ENCODE results near the gene BACE1-AS.

Gene BACE1-AS

DNA sequence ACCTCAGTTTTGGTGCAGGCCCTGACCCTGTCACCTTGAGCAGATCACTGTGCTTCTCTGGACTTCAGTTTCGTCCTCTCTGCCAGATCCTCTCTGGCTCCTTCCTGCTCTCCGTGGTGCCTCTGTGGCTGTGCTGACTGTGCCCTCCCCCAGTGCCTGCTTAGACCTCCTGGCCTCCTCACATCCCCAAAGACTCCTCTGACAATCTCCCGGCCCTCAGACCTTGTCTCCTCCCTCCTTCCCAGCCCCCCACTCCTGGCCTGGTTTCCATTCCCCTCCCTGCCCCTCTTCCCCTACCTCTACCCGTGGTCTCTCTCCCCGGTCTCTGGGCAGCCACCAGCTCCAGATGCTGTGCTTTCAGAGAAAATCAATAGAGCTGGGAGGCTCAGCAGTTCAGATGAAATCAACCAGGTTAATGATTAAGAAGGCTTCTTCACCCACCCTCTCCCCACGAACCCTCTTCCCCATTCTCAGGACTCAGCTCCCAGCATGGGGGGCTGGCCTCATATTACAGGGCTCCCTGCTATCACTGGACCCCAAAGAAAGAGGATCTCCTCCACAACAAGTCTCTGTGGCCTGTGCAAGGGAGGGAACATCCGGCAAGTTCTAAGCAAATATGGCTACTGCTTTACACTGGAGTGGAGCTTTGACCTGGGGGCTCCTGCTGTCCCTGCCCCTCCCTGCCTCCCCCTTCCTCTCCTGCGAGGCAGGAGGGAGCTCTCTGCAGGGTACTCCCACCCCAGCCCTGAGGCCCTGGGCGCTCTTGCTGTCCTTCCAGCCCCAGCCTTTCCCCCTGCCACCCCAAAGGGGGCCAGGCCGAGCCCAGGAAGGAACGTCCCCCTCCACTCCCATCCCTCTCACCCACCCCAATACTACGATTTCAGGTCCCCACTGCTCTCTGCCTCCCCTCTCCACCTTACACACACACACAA, 8.5 kb downstream of the BACE1-AS start:
- Histone ChIP-seq H3K4me1 (peaks cover 11% of the 10 kb centered on the region), H3K9me3 (no peaks in the 10 kb centered on the region), H3K4me3 (no peak overlapping the region), H3K27me3 (ENCODE audit: low read depth) (no peaks in the 10 kb centered on the region), H3K36me3 (replicated peaks) (no peaks in the 10 kb centered on the region)
- in situ Hi-C loops (cut with MboI; ENCODE audit: low sequenced_read_pairs): no loop called here
- DNase-seq (ENCODE audit: low spot score in 2 of 2): no peak

DNA sequence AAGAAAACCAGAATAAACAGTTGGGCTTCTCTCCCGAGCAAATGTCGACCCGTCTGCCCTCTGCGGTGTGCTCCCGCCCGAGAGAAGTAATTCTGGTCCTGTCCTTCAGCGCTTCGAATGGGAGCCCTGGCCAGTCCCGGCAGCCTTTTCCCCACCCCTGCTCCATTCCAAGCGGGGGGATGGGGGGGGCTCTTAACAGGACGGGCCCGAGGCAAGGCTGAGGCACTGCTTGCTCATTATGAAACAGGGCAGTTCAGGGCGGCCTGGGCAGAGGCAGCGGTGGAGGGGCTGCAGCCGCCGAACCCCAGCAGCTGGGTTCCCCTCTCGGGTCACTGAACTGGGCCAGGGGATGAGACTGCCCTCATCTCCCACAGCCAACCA, 9.1 kb downstream of the BACE1-AS start:
- Histone ChIP-seq H3K4me3 (no peak overlapping the region), H3K36me3 (replicated peaks) (no peaks in the 10 kb centered on the region), H3K4me1 (peaks cover 11% of the 10 kb centered on the region), H3K27me3 (ENCODE audit: low read depth) (no peaks in the 10 kb centered on the region), H3K9me3 (no peaks in the 10 kb centered on the region)
- in situ Hi-C loops (cut with MboI; ENCODE audit: low sequenced_read_pairs): no loop called here
- DNase-seq (ENCODE audit: low spot score in 2 of 2): no peak

DNA sequence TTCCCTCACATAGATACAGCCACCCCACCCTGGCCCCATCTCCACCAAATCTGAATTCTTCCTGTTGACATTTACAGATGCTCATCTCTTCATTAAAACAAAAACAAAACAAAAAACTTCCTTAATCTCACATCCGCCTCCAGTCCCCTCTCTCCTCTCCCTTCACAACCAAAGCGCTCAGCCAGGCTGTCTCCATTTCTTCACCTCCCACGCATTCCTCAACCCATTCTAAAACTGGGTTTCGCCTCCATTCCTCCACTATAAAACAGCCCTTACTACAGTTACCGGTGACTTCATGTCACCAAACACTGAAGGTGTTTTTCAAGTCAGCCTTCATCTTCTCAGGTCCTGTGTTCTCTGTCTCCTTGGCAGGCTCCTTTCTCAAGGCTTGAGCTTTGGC, 9.6 kb downstream of the BACE1-AS start:
- Histone ChIP-seq H3K9me3 (no peaks in the 10 kb centered on the region), H3K4me1 (peaks cover 11% of the 10 kb centered on the region), H3K36me3 (replicated peaks) (no peaks in the 10 kb centered on the region), H3K4me3 (no peak overlapping the region), H3K27me3 (ENCODE audit: low read depth) (no peaks in the 10 kb centered on the region)
- in situ Hi-C loops (cut with MboI; ENCODE audit: low sequenced_read_pairs): no loop called here
- DNase-seq (ENCODE audit: low spot score in 2 of 2): peak in 1 of 2 experiments; percentile 19

DNA sequence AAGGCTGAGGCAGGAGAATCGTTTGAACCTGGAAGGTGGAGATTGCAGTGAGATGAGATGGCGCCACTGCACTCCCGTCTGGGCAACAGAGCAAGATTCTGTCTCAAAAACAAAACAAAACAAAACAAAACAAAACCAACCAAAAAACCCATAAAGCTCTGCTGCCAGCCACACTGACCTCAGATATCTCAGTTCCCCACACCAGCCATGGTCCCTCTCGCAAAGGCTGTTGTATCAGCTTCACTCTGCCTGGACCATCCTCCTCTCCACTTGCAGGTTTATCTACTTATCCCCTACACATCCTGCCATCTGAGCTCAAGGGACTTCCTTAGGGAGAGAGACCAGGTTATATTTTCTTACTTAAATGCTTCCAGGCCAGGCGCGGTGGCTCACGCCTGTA, 11.1 kb downstream of the BACE1-AS start:
- peaks cover 11% of the 10 kb centered on the region for H3K4me1 ChIP-seq
- H3K9me3 ChIP-seq: no peaks in the 10 kb centered on the region
- H3K27me3 ChIP-seq (ENCODE audit: low read depth): no peaks in the 10 kb centered on the region
- H3K36me3 ChIP-seq (replicated peaks): no peaks in the 10 kb centered on the region
- H3K4me3 ChIP-seq: no peak overlapping the region
- no peak for DNase-seq (ENCODE audit: low spot score in 2 of 2)
- in situ Hi-C loops (cut with MboI; ENCODE audit: low sequenced_read_pairs): no loop called here

DNA sequence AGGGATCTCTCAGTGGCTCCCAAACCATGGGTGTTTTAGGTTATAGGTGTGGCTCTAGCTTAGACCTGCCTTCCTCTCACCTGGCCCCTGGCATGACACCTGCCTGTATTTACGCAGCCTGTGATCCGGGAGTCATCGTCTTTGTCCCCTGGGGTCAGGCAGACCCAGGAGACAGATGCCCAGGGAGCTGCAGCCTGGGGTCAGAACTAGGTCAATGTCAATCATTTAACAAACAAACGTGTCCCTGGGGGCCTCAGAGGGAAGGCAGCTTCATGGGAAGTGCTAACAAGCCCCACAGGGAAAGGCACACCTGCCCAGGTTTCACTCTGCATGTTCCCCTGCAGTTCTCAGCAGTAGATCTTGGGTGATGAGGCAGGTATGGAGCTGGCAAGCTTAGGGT, 12.0 kb downstream of the BACE1-AS start:
- no peaks in the 10 kb centered on the region for H3K36me3 ChIP-seq (replicated peaks)
- peaks cover 11% of the 10 kb centered on the region for H3K4me1 ChIP-seq
- no peak overlapping the region for H3K4me3 ChIP-seq
- in situ Hi-C loops (cut with MboI; ENCODE audit: low sequenced_read_pairs): no loop called here
- H3K27me3 ChIP-seq (ENCODE audit: low read depth): no peaks in the 10 kb centered on the region
- DNase-seq (ENCODE audit: low spot score in 2 of 2): no peak
- H3K9me3 ChIP-seq: no peaks in the 10 kb centered on the region

DNA sequence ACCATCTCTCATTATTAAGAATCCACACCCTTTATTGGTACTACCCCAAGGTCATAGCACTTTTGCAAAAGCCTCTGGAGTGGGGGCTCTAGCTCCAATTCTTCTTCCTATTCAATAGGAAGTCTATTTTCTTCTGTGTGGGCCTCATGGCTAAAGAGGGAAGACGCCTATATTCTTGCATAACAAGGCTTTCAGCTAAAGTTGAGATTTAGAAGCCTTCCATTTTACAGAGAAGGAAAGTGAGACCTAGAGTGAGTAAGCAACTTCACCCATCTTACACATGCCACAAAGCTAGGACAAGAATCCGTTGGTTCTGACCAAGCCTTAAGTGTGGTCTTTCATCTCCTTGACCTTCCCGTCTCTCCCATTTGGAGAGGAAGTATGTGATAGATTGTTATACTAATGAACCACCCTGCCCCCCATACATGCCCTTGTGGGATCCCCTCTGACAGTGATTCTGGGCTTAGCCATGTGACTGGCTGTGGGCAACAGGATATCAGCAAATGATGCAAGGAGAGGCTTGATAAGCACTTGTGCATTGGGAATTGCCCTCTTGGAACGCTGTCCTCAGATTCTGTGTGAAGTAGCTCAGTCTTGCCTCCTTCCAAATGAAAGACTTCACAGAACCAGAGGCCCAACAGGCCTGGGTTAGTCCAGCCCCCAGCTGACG, 12.6 kb downstream of the BACE1-AS start:
- no peak for DNase-seq (ENCODE audit: low spot score in 2 of 2)
- in situ Hi-C loops (cut with MboI; ENCODE audit: low sequenced_read_pairs): no loop called here
- Histone ChIP-seq H3K27me3 (ENCODE audit: low read depth) (no peaks in the 10 kb centered on the region), H3K9me3 (no peaks in the 10 kb centered on the region), H3K36me3 (replicated peaks) (no peaks in the 10 kb centered on the region), H3K4me1 (peaks cover 11% of the 10 kb centered on the region), H3K4me3 (no peak overlapping the region)

DNA sequence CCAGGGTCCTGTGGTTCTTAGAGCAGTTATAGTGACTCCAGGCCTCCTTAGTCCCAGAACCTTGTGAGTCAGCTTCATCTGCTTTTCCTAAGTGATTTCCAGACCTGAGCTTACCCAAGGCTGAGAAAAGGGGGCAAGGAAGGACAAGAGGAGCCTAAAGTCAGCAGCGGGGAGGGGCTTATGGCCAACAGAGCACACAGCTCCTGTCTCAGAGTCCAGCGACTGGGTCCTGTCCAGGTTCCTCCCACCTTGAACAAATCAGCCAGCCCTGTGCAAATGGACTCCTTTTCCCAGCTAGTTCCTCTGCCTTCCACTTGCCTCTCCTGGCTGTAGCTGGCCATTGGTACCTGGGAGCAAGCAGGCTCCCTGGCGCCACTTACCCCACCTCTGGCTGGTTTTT, 14.0 kb downstream of the BACE1-AS start:
- H3K36me3 ChIP-seq (replicated peaks): no peaks in the 10 kb centered on the region
- H3K4me3 ChIP-seq: no peak overlapping the region
- in situ Hi-C loops (cut with MboI; ENCODE audit: low sequenced_read_pairs): no loop called here
- DNase-seq (ENCODE audit: low spot score in 2 of 2): no peak
- no peaks in the 10 kb centered on the region for H3K9me3 ChIP-seq
- H3K4me1 ChIP-seq: peaks cover 11% of the 10 kb centered on the region
- no peaks in the 10 kb centered on the region for H3K27me3 ChIP-seq (ENCODE audit: low read depth)

DNA sequence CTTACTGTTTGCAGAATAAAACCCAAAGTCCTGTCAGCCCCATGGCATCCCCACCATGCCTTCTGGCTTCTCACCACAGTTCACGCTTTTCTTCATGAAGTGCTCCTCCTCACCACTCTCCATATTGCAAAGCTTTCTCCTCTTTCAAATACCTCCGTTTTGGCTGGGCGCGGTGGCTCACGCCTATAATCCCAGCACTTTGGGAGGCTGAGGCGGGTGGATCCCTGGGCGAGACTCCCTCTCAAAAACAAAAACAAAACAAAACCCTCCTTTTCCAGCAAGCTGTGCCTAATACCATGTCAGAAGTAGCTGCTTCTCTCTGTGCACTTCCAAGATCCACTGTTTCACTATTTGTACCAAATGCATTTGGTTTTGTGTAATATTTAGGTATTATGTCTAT, 18.2 kb downstream of the BACE1-AS start:
- no peaks in the 10 kb centered on the region; the same call in 1 of the 2 replicates for H3K4me1 ChIP-seq
- in situ Hi-C loops (cut with MboI; ENCODE audit: low sequenced_read_pairs): no loop called here
- DNase-seq (ENCODE audit: low spot score in 2 of 2): no peak
- H3K9me3 ChIP-seq: no peaks in the 10 kb centered on the region
- H3K36me3 ChIP-seq (replicated peaks): no peaks in the 10 kb centered on the region
- H3K27me3 ChIP-seq (ENCODE audit: low read depth): no peaks in the 10 kb centered on the region
- no peak overlapping the region for H3K4me3 ChIP-seq

DNA sequence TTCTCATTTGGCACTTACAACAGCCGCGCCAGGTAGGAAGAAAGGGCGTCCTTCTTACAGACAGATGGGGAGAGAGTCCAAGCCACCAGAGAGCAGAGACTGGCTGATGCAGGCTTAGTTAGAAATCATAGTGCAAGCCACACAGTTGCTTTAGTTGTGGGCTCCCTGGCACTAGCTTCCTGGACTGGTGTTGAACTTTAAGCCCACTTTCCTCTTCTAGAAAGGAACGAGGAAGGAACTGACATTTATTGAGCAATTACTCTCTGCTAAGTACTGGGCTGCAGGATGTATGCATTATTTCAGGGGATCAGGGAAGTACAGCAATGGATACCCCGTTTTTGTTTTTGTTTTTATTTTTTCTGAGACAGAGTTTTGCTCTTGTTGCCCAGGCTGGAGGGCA, 21.9 kb downstream of the BACE1-AS start:
- no peak for DNase-seq (ENCODE audit: low spot score in 2 of 2)
- H3K4me3 ChIP-seq: no peak overlapping the region
- H3K36me3 ChIP-seq (replicated peaks): no peaks in the 10 kb centered on the region
- in situ Hi-C loops (cut with MboI; ENCODE audit: low sequenced_read_pairs): no loop called here
- H3K4me1 ChIP-seq: peaks cover 19% of the 10 kb centered on the region
- no peaks in the 10 kb centered on the region for H3K9me3 ChIP-seq
- no peaks in the 10 kb centered on the region for H3K27me3 ChIP-seq (ENCODE audit: low read depth)

DNA sequence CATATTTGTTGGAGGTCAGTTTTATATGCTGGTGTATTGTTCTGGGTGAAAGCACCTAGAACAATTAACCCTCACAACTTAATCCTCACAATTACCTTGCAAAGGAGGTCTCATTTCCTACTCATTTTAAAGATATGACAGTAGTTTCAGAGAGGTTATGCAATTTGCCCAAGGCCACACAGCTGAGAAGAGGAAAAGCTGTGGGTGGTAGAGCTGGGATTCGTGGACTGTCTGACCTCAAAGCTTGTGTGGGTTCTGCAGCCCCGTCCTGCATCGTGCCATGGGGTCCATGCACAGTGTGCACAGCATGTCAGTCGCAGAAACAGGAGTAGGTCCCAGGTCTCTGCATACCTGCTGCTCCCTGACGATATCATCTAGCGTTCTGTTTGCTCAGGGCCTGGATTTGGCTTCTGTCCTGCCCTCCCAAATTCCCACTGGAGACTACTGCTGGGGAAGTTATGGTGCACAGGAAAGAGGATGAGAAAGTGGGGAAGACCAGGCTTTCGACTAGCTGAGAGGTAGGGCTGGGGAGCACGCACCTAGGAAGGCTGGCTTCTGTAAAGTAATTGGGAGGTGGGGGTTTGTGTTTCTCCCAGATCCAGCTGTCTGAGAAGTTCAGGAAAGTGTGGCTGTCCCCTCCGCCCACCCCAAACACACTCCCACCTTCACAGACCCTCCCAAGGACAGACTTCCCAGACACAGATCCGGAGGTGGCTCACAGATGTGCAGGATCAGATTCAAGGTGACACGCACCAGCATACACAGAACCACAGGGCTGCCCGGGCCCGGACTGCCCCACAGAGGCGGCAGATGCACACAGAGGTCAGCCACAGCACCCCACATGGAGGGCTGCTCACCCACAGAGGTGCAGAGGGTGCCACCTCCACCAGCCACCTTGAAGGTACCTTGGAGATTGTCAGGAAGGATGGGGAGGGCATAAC, 23.0 kb downstream of the BACE1-AS start:
- peak in 1 of 2 experiments; percentile 34 for DNase-seq (ENCODE audit: low spot score in 2 of 2)
- Histone ChIP-seq H3K4me1 (peaks cover 27% of the 10 kb centered on the region), H3K4me3 (peak overlapping the region; percentile 67), H3K27me3 (ENCODE audit: low read depth) (no peaks in the 10 kb centered on the region), H3K36me3 (replicated peaks) (no peaks in the 10 kb centered on the region), H3K9me3 (no peaks in the 10 kb centered on the region)
- in situ Hi-C loops (cut with MboI; ENCODE audit: low sequenced_read_pairs): no loop called here

DNA sequence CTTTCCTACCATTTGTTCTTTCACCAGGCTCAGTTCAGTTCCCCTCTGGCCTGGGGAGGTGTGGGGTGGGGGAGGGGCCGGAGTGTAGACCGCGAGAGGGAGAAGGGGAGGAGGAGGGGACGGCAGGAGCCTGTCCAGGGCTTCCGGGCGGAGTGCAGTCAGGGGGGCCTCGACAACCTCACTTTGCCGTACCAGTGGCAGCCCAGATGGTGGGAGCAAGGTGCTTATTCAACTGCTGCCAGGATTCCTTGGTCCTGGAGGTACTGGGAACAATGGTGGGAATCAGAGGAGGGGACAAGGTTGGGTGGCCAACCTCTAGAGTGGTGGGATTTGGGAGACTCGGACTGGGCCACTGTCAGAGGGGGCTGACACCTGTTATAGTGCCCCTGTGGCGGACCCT, 23.7 kb downstream of the BACE1-AS start:
- H3K4me1 ChIP-seq: peaks cover 28% of the 10 kb centered on the region
- no peaks in the 10 kb centered on the region for H3K9me3 ChIP-seq
- H3K27me3 ChIP-seq (ENCODE audit: low read depth): no peaks in the 10 kb centered on the region
- in situ Hi-C loops (cut with MboI; ENCODE audit: low sequenced_read_pairs): no loop called here
- peak; percentile 20 to 58 for DNase-seq (ENCODE audit: low spot score in 2 of 2)
- H3K4me3 ChIP-seq: peak overlapping the region; percentile 67
- no peaks in the 10 kb centered on the region for H3K36me3 ChIP-seq (replicated peaks)

DNA sequence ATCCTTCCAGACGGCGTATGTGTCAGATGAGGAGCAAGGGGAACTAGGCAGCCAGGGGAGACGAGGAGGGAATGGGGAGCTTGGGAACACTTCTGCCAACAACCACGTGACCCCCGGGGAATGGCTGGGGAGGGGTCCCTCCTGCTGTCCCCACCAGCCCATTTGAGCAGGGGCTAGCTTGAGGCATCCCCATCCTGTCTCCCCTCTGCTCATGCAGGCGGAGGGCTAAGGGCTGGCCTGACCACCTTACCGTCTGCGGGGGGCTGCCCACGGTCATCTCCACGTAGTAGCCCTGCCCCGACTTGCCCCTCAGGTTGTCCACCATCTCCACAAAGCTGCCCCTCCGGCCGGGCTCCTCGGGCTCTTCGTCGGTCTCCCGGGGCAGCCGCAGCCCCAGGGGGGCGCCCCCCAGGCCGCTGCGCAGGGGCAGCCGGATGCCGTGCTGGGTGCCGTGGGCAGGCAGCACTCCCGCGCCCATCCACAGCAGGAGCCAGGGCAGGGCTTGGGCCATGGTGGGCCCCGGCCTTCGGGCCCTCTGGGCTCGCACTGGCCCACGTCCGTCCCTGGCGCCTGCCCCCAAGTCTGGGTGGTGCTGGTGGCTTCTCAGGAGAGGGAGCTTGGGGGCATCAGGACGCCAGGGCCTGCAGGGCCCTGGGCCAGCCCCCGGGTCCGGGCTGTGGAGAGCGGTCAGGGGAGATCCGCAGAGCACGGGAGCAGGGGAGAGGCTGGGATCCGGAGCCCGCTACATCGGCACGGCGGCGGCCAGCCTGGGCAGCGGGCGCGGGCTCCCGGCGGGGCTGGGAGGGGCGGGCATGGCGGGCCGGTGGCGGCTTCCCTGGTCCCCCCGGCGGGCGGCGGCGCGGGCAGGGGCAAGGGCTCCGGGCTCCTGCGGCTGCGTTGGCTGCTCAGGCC, 24.4 kb downstream of the BACE1-AS start:
- Histone ChIP-seq H3K4me3 (peak overlapping the region; percentile 67), H3K27me3 (ENCODE audit: low read depth) (no peaks in the 10 kb centered on the region), H3K9me3 (no peaks in the 10 kb centered on the region), H3K36me3 (replicated peaks) (no peaks in the 10 kb centered on the region), H3K4me1 (peaks cover 28% of the 10 kb centered on the region)
- in situ Hi-C loops (cut with MboI; ENCODE audit: low sequenced_read_pairs): no loop called here
- DNase-seq (ENCODE audit: low spot score in 2 of 2): no peak

All from HAP-1 (cell line).